IPS-18c (cell line): ENCODE results near the gene SLC7A8.
A peak's percentile ranks its signal among the peaks of the same experiment; 100 is the strongest.

Experiments used
- H3K4me3 ChIP-seq: 2 replicates; pipeline ENCODE4 v1.7.0; 2013; ENCODE audit warnings: low read depth, mild to moderate bottlenecking, low read length, moderate library complexity; ENCODE audit not compliant: insufficient read depth
- H3K9me3 ChIP-seq: one replicate; pipeline ENCODE4 v1.6.1; 2013; ENCODE audit warnings: mild to moderate bottlenecking, low read length, moderate library complexity; ENCODE audit not compliant: control insufficient read depth, insufficient read depth

Gene SLC7A8

GRCh38 chr14:23097786-23098185 lies 85.7 kb downstream of the SLC7A8 start:
- Histone ChIP-seq H3K4me3 (no peak overlapping the region), H3K9me3 (no peaks in the 10 kb centered on the region)

GRCh38 chr14:23095196-23096108 lies 88.0 kb downstream of the SLC7A8 start, which contains the start of gene C14orf119:
TSS of gene C14orf119 (plus strand) at chr14:23095505. CDS start at chr14:23097659, 2,154 bp downstream.
- peak within 1 kb of the TSS; percentile 100 for H3K4me3 ChIP-seq
- no peaks in the 10 kb centered on the region for H3K9me3 ChIP-seq

- H3K4me3 ChIP-seq: peak within 1 kb of the TSS; percentile 100
- H3K9me3 ChIP-seq: no peaks in the 10 kb centered on the region
Measured at GRCh38 chr14:23094666-23095195, 88.7 kb downstream of the SLC7A8 start, which contains the start of gene ACIN1. TSS of gene ACIN1 (minus strand) at chr14:23095136. CDS start at chr14:23095112, 24 bp downstream.

- no peaks in the 10 kb centered on the region for H3K9me3 ChIP-seq
Measured at GRCh38 chr14:23093991-23094665, 89.3 kb downstream of the SLC7A8 start.

GRCh38 chr14:23093526-23093925 lies 89.9 kb downstream of the SLC7A8 start:
- Histone ChIP-seq H3K9me3 (no peaks in the 10 kb centered on the region), H3K4me3 (peak overlapping the region; percentile 100; the same call in 1 of the 2 replicates)

More at GRCh38 chr14:23093991-23094665, 89.3 kb downstream of the SLC7A8 start:
- peak overlapping the region; percentile 100 for H3K4me3 ChIP-seq

- no peaks in the 10 kb centered on the region for H3K9me3 ChIP-seq
- no peak overlapping the region for H3K4me3 ChIP-seq
Measured at GRCh38 chr14:23093104-23093503, 90.4 kb downstream of the SLC7A8 start.

- Histone ChIP-seq H3K4me3 (no peak overlapping the region), H3K9me3 (no peaks in the 10 kb centered on the region)
Measured at GRCh38 chr14:23091294-23092225, 91.9 kb downstream of the SLC7A8 start.

- Histone ChIP-seq H3K9me3 (no peaks in the 10 kb centered on the region), H3K4me3 (no peak overlapping the region)
Measured at GRCh38 chr14:23090254-23090636, 93.2 kb downstream of the SLC7A8 start.

GRCh38 chr14:23089498-23090253 lies 93.8 kb downstream of the SLC7A8 start:
- Histone ChIP-seq H3K4me3 (no peak overlapping the region), H3K9me3 (no peaks in the 10 kb centered on the region)

GRCh38 chr14:23086565-23086964 lies 96.9 kb downstream of the SLC7A8 start:
- Histone ChIP-seq H3K4me3 (no peak overlapping the region), H3K9me3 (no peaks in the 10 kb centered on the region)

GRCh38 chr14:23085458-23085857 lies 98.0 kb downstream of the SLC7A8 start:
- Histone ChIP-seq H3K9me3 (no peaks in the 10 kb centered on the region), H3K4me3 (no peak overlapping the region)

- no peaks in the 10 kb centered on the region for H3K9me3 ChIP-seq
- H3K4me3 ChIP-seq: no peak overlapping the region
Measured at GRCh38 chr14:23080474-23080873, 103.0 kb downstream of the SLC7A8 start.

- no peaks in the 10 kb centered on the region for H3K9me3 ChIP-seq
- no peak overlapping the region for H3K4me3 ChIP-seq
Measured at GRCh38 chr14:23079716-23080115, 103.7 kb downstream of the SLC7A8 start.

GRCh38 chr14:23078692-23079116 lies 104.8 kb downstream of the SLC7A8 start:
- H3K4me3 ChIP-seq: no peak overlapping the region
- no peaks in the 10 kb centered on the region for H3K9me3 ChIP-seq

- H3K9me3 ChIP-seq: no peaks in the 10 kb centered on the region
- H3K4me3 ChIP-seq: no peak overlapping the region
Measured at GRCh38 chr14:23077962-23078361, 105.5 kb downstream of the SLC7A8 start.

- Histone ChIP-seq H3K9me3 (no peaks in the 10 kb centered on the region), H3K4me3 (no peak overlapping the region)
Measured at GRCh38 chr14:23076785-23077408, 106.6 kb downstream of the SLC7A8 start.
